HG03159 (cell line): ENCODE results near the gene ZNF652.
"Not testable (repeated sequence)": the region's sequence is repeated elsewhere in the genome, so short reads cannot be mapped to it uniquely, and the experiment has no call there.

Source experiments
- ATAC-seq: cut with Tn5 transposase; IDR thresholded peaks from one replicate; pipeline ENCODE4 v1.9.1; 2021; ENCODE audit warnings: mild to moderate bottlenecking, moderate library complexity; ENCODE audit not compliant: unreplicated experiment

Gene ZNF652

GRCh38 chr17:49387498-49388289, 25.6 kb upstream of the ZNF652 start:
- ATAC-seq = no peak

GRCh38 chr17:49386373-49386772, 24.3 kb upstream of the ZNF652 start:
- ATAC-seq = no peak

GRCh38 chr17:49384951-49385350, 22.9 kb upstream of the ZNF652 start:
- no peak for ATAC-seq

- no peak for ATAC-seq
Observed at GRCh38 chr17:49383060-49383459, 21.0 kb upstream of the ZNF652 start.

GRCh38 chr17:49382556-49382955, 20.5 kb upstream of the ZNF652 start:
- ATAC-seq = no peak

GRCh38 chr17:49381793-49382192, 19.7 kb upstream of the ZNF652 start:
- no peak for ATAC-seq

GRCh38 chr17:49381033-49381432, 19.0 kb upstream of the ZNF652 start:
- no peak for ATAC-seq

GRCh38 chr17:49379926-49380325, 17.9 kb upstream of the ZNF652 start:
- no peak for ATAC-seq

- no peak for ATAC-seq
Observed at GRCh38 chr17:49378311-49378710, 16.3 kb upstream of the ZNF652 start.

GRCh38 chr17:49375544-49375943, 13.5 kb upstream of the ZNF652 start:
- no peak for ATAC-seq

- ATAC-seq = no peak
Observed at GRCh38 chr17:49373115-49373514, 11.1 kb upstream of the ZNF652 start.

- no peak for ATAC-seq
Observed at GRCh38 chr17:49372425-49372824, 10.4 kb upstream of the ZNF652 start.

- ATAC-seq = no peak
Observed at GRCh38 chr17:49370971-49371834, 9.2 kb upstream of the ZNF652 start.

GRCh38 chr17:49369760-49370159, 7.7 kb upstream of the ZNF652 start:
- ATAC-seq = no peak

- ATAC-seq = no peak
Observed at GRCh38 chr17:49369089-49369488, 7.0 kb upstream of the ZNF652 start.

- ATAC-seq = no peak
Observed at GRCh38 chr17:49365667-49366066, 3.6 kb upstream of the ZNF652 start.

GRCh38 chr17:49365126-49365525, 3.1 kb upstream of the ZNF652 start:
- not testable (repeated sequence) for ATAC-seq

- ATAC-seq = no peak
Observed at GRCh38 chr17:49364119-49364518, 2.1 kb upstream of the ZNF652 start.

GRCh38 chr17:49363251-49363650, 1.2 kb upstream of the ZNF652 start:
- ATAC-seq = no peak

- ATAC-seq = no peak
Observed at GRCh38 chr17:49362723-49363117, 670 bp upstream of the ZNF652 start.

GRCh38 chr17:49361129-49361901, 735 bp downstream of the ZNF652 start:
- peak; percentile 23 for ATAC-seq
